ENCODE data around the gene TTC33. TPM values are rescaled to one million over a fixed set of nuclear protein-coding genes. Genes with fewer than 3 reads are reported as not detected.

The TTC33 gene
- total RNA-seq, 1 donor from 2014 or later = 18.5 TPM

- H3K27me3 Mint-ChIP-seq (ENCODE audit: low read depth) = no peaks in the 10 kb centered on the region
- no peak for DNase-seq (ENCODE audit: low read depth, low spot score)
- H3K4me1 Mint-ChIP-seq = no peaks in the 10 kb centered on the region
- no peak overlapping the region for H3K27ac Mint-ChIP-seq (ENCODE audit: unreplicated experiment)
- H3K4me3 Mint-ChIP-seq = no peak overlapping the region
- no peaks in the 10 kb centered on the region for H3K36me3 Mint-ChIP-seq (ENCODE audit: low read depth)
- no peak for TF ChIP-seq CTCF (conservative IDR thresholded peaks at IDR 0.05)
- H3K9me3 Mint-ChIP-seq = no peaks in the 10 kb centered on the region
These were observed 136.3 kb downstream of the TTC33 start for GRCh38 chr5:40619421-40619820.

GRCh38 chr5:40618926-40619325 is 136.8 kb downstream of the TTC33 start:
- no peak for TF ChIP-seq CTCF (conservative IDR thresholded peaks at IDR 0.05)
- no peaks in the 10 kb centered on the region for H3K9me3 Mint-ChIP-seq

GRCh38 chr5:40616781-40617180 is 139.0 kb downstream of the TTC33 start:
- Mint-ChIP-seq H3K36me3 (ENCODE audit: low read depth) (no peaks in the 10 kb centered on the region), H3K4me1 (no peaks in the 10 kb centered on the region), H3K9me3 (no peaks in the 10 kb centered on the region), H3K27ac (ENCODE audit: unreplicated experiment) (no peak overlapping the region), H3K4me3 (no peak overlapping the region), H3K27me3 (ENCODE audit: low read depth) (no peaks in the 10 kb centered on the region)
- no peak for TF ChIP-seq CTCF (conservative IDR thresholded peaks at IDR 0.05)
- DNase-seq (ENCODE audit: low read depth, low spot score) = no peak

More at GRCh38 chr5:40618926-40619325, 136.8 kb downstream of the TTC33 start:
- Mint-ChIP-seq H3K27me3 (ENCODE audit: low read depth) (no peaks in the 10 kb centered on the region), H3K36me3 (ENCODE audit: low read depth) (no peaks in the 10 kb centered on the region), H3K27ac (ENCODE audit: unreplicated experiment) (no peak overlapping the region), H3K4me1 (no peaks in the 10 kb centered on the region), H3K4me3 (no peak overlapping the region)
- DNase-seq (ENCODE audit: low read depth, low spot score) = no peak

- Mint-ChIP-seq H3K9me3 (peaks cover 3% of the 10 kb centered on the region), H3K27ac (ENCODE audit: unreplicated experiment) (no peak overlapping the region)
These were observed 140.1 kb downstream of the TTC33 start for GRCh38 chr5:40615586-40616170.

GRCh38 chr5:40614923-40615585 is 140.7 kb downstream of the TTC33 start:
- H3K4me3 Mint-ChIP-seq = no peak overlapping the region
- H3K4me1 Mint-ChIP-seq = no peaks in the 10 kb centered on the region
- TF ChIP-seq CTCF (conservative IDR thresholded peaks at IDR 0.05) = no peak
- H3K36me3 Mint-ChIP-seq (ENCODE audit: low read depth) = no peaks in the 10 kb centered on the region
- H3K27ac Mint-ChIP-seq (ENCODE audit: unreplicated experiment) = no peak overlapping the region
- no peaks in the 10 kb centered on the region for H3K27me3 Mint-ChIP-seq (ENCODE audit: low read depth)
- H3K9me3 Mint-ChIP-seq = peaks cover 3% of the 10 kb centered on the region
- no peak for DNase-seq (ENCODE audit: low read depth, low spot score)

More at GRCh38 chr5:40615586-40616170, 140.1 kb downstream of the TTC33 start:
- no peaks in the 10 kb centered on the region for H3K4me1 Mint-ChIP-seq
- TF ChIP-seq CTCF (conservative IDR thresholded peaks at IDR 0.05) = no peak
- H3K27me3 Mint-ChIP-seq (ENCODE audit: low read depth) = no peaks in the 10 kb centered on the region
- H3K36me3 Mint-ChIP-seq (ENCODE audit: low read depth) = no peaks in the 10 kb centered on the region
- DNase-seq (ENCODE audit: low read depth, low spot score) = no peak
- H3K4me3 Mint-ChIP-seq = no peak overlapping the region

Data from neural crest cell (in vitro differentiated cells).